SK-N-SH (cell line): ENCODE results near the gene PLCL2.

Source experiments
- CTCF ChIP-seq: fragments of 200-600 bp; sonication (generic); IDR thresholded peaks from 2 replicates; pipeline ENCODE4 v1.6.1; 2017; ENCODE audit warnings: antibody characterized with exemption, mild to moderate bottlenecking, moderate library complexity
- EZH2phosphoT487 ChIP-seq: fragments of 200-600 bp; sonication (generic); IDR thresholded peaks from 2 replicates; pipeline ENCODE4 v1.6.1; 2017; ENCODE audit warnings: low read depth, mixed run types, mild to moderate bottlenecking, antibody characterized with exemption, moderate library complexity, borderline replicate concordance
- FOSL2 ChIP-seq: IDR thresholded peaks from 2 replicates; pipeline ENCODE4 v1.4.0; 2012; ENCODE audit warnings: low read depth, mild to moderate bottlenecking, moderate library complexity, borderline replicate concordance
- GABPA ChIP-seq: IDR thresholded peaks from 2 replicates; pipeline ENCODE4 v1.4.0; 2012; ENCODE audit warnings: low read depth, mild to moderate bottlenecking
- IRF3 ChIP-seq: fragments of 150-350 bp; IDR thresholded peaks from 2 replicates; pipeline ENCODE4 v1.6.1; 2016; ENCODE audit warnings: mild to moderate bottlenecking, low read depth, low read length
- JUND ChIP-seq: IDR thresholded peaks from 2 replicates; pipeline ENCODE4 v1.4.0; 2012
- MAX ChIP-seq: IDR thresholded peaks from 2 replicates; pipeline ENCODE4 v1.4.0; 2012; ENCODE audit warnings: low read depth
- MEF2A ChIP-seq: IDR thresholded peaks from 2 replicates; pipeline ENCODE4 v1.4.0; 2012; ENCODE audit warnings: low read depth, borderline replicate concordance
- POLR2AphosphoS5 ChIP-seq: IDR thresholded peaks from 2 replicates; pipeline ENCODE4 v1.6.1; 2012; ENCODE audit warnings: low read depth, low read length
- RAD21 ChIP-seq: IDR thresholded peaks from 2 replicates; pipeline ENCODE4 v1.6.1; 2012; ENCODE audit warnings: mild to moderate bottlenecking, low read length
- REST ChIP-seq: IDR thresholded peaks from 2 replicates; pipeline ENCODE4 v1.6.1; 2012; ENCODE audit warnings: mild to moderate bottlenecking, low read depth, low read length, moderate library complexity
- RFX5 ChIP-seq: IDR thresholded peaks from 2 replicates; pipeline ENCODE4 v1.6.1; 2012; ENCODE audit warnings: mild to moderate bottlenecking, improper control_type of control experiment, low read length
- USF2 ChIP-seq: fragments of 150-350 bp; IDR thresholded peaks from 2 replicates; pipeline ENCODE4 v1.6.1; 2017; ENCODE audit warnings: antibody characterized with exemption, low read length, low read depth, borderline replicate concordance

- no peak for TF ChIP-seq MEF2A
- TF ChIP-seq RAD21, result no peak
- TF ChIP-seq USF2, result no peak
- no peak for TF ChIP-seq JUND
- no peak for TF ChIP-seq CTCF
- no peak for TF ChIP-seq RFX5
- no peak for TF ChIP-seq MAX
- TF ChIP-seq GABPA, result no peak
- TF ChIP-seq POLR2AphosphoS5, result no peak
- no peak for TF ChIP-seq IRF3
- TF ChIP-seq EZH2phosphoT487, result no peak
- TF ChIP-seq FOSL2, result no peak
- TF ChIP-seq REST, result no peak
Measured at GRCh38 chr3:16942955-16943354, 58.2 kb downstream of the PLCL2 start.
